SK-N-SH (cell line): ENCODE measurements around the gene HDGF. TPM values are rescaled to one million over a fixed set of nuclear protein-coding genes. Genes with fewer than 3 reads are reported as not detected.

ENCODE experiments used
- CTCF ChIA-PET: fragments of 300-600, 350-600 bp; formaldehyde crosslinking; extraction: SDS; loops from one replicate; lab custom pipeline; 2021; lab: Yijun Ruan, JAX
- POLR2A ChIA-PET: fragments of 350-600 bp; sonication (Branson Sonifier 250); formaldehyde crosslinking; extraction: SDS; loops from one replicate; lab custom pipeline; 2020; ENCODE audit warnings: antibody characterized with exemption, inconsistent platforms; lab: Yijun Ruan, JAX
- DNase-seq: peaks from one replicate; pipeline ENCODE4 v3.0.0; 2012
- H2AFZ ChIP-seq: fragments of 200-600 bp; sonication (generic); 2 replicates; pipeline ENCODE4 v1.8.1; 2016; ENCODE audit warnings: antibody characterized with exemption, mild to moderate bottlenecking, low read depth
- H3F3A ChIP-seq: fragments of 200-600 bp; sonication (generic); replicated peaks from 2 replicates; pipeline ENCODE3; 2016; ENCODE audit warnings: antibody characterized with exemption, mild to moderate bottlenecking; ENCODE audit not compliant: insufficient read depth
- H3K27ac ChIP-seq, 2 experiments: fragments of 200-500 bp in 1 of 2; fragments of 200-600 bp in 1 of 2; sonication (Bioruptor generic) in 1 of 2; sonication (generic), shearing (Covaris generic) in 1 of 2; 2 replicates each; pipeline versions ENCODE4 v1.5.1 to v1.6.1; 2014 to 2016; ENCODE audit warnings: low read depth in 2 of 2, inconsistent platforms in 1 of 2, low read length in 1 of 2, mild to moderate bottlenecking in 1 of 2, mixed read lengths in 1 of 2
- H3K27me3 ChIP-seq: fragments of 200-600 bp; sonication (generic), shearing (Covaris generic); 2 replicates; pipeline ENCODE4 v1.6.1; 2016; ENCODE audit warnings: mixed run types; ENCODE audit not compliant: insufficient read depth
- H3K36me3 ChIP-seq, 2 experiments: fragments of 200-500 bp in 1 of 2; fragments of 200-600 bp in 1 of 2; sonication (Bioruptor generic) in 1 of 2; sonication (generic) in 1 of 2; replicated peaks in 1 of 2; 2 replicates each; pipeline versions ENCODE3 to v1.5.1; 2014 to 2016; ENCODE audit warnings: low read length in 1 of 2, mild to moderate bottlenecking in 1 of 2; ENCODE audit not compliant: insufficient read depth in 2 of 2, control insufficient read depth in 1 of 2
- H3K4me1 ChIP-seq, 2 experiments: fragments of 200-500 bp in 1 of 2; fragments of 200-600 bp in 1 of 2; sonication (Bioruptor generic) in 1 of 2; sonication (generic), shearing (Covaris generic) in 1 of 2; 2 replicates each; pipeline versions ENCODE4 v1.5.1 to v1.6.1; 2014 to 2016; ENCODE audit warnings: low read depth in 1 of 2, low read length in 1 of 2, mixed run types in 1 of 2; ENCODE audit not compliant: insufficient read depth in 2 of 2, control insufficient read depth in 1 of 2
- H3K4me2 ChIP-seq: fragments of 200-600 bp; sonication (generic), shearing (Covaris generic); 2 replicates; pipeline ENCODE4 v1.6.1; 2017; ENCODE audit warnings: mixed run types
- H3K4me3 ChIP-seq, 2 experiments: fragments of 200-500 bp in 1 of 2; fragments of 200-600 bp in 1 of 2; sonication (Bioruptor generic) in 1 of 2; sonication (generic), shearing (Covaris generic) in 1 of 2; 2 replicates each; pipeline versions ENCODE4 v1.5.1 to v1.8.1; 2014 to 2016; ENCODE audit warnings: low read depth in 2 of 2, inconsistent platforms in 1 of 2, low read length in 1 of 2, mild to moderate bottlenecking in 1 of 2, mixed read lengths in 1 of 2, moderate library complexity in 1 of 2
- H3K79me2 ChIP-seq: fragments of 200-600 bp; sonication (generic); 2 replicates; pipeline ENCODE4 v1.8.1; 2017; ENCODE audit warnings: mild to moderate bottlenecking; ENCODE audit not compliant: insufficient read depth
- H3K9ac ChIP-seq: fragments of 200-600 bp; sonication (generic); 2 replicates; pipeline ENCODE4 v1.6.1; 2017; ENCODE audit warnings: mixed run types
- H3K9me2 ChIP-seq: fragments of 200-600 bp; sonication (generic); 2 replicates; pipeline ENCODE4 v1.6.1; 2017; ENCODE audit warnings: mixed run types
- H3K9me3 ChIP-seq: fragments of 200-600 bp; sonication (generic); 2 replicates; pipeline ENCODE4 v1.6.1; 2017; ENCODE audit warnings: mixed run types, mild to moderate bottlenecking, moderate library complexity
- H4K20me1 ChIP-seq: fragments of 200-600 bp; sonication (generic); 2 replicates; pipeline ENCODE4 v1.6.1; 2017; ENCODE audit warnings: mild to moderate bottlenecking, mixed run types; ENCODE audit not compliant: insufficient read depth
- ELF1 ChIP-seq: IDR thresholded peaks from 2 replicates; pipeline ENCODE4 v1.4.0; 2012
- EP300 ChIP-seq, 2 experiments: IDR thresholded peaks; 2 replicates each; pipeline versions ENCODE4 v1.4.0 to v1.6.1; 2012; ENCODE audit warnings: borderline replicate concordance in 1 of 2, low read depth in 1 of 2, low read length in 1 of 2
- FOSL2 ChIP-seq: IDR thresholded peaks from 2 replicates; pipeline ENCODE4 v1.4.0; 2012; ENCODE audit warnings: low read depth, mild to moderate bottlenecking, moderate library complexity, borderline replicate concordance
- FOXJ3 ChIP-seq: sonication (generic); formaldehyde crosslinking; IDR thresholded peaks from 2 replicates; pipeline ENCODE4 v1.5.1; 2020; ENCODE audit warnings: mild to moderate bottlenecking, missing genetic modification reagents
- FOXM1 ChIP-seq: IDR thresholded peaks from 2 replicates; pipeline ENCODE4 v1.4.0; 2012; ENCODE audit warnings: low read depth, mild to moderate bottlenecking
- GABPA ChIP-seq: IDR thresholded peaks from 2 replicates; pipeline ENCODE4 v1.4.0; 2012; ENCODE audit warnings: low read depth, mild to moderate bottlenecking
- JUND ChIP-seq: IDR thresholded peaks from 2 replicates; pipeline ENCODE4 v1.4.0; 2012
- MXI1 ChIP-seq: IDR thresholded peaks from 2 replicates; pipeline ENCODE4 v1.6.1; 2012; ENCODE audit warnings: mild to moderate bottlenecking, low read depth, low read length, improper control_type of control experiment
- NFIC ChIP-seq: IDR thresholded peaks from 2 replicates; pipeline ENCODE4 v1.4.0; 2012; ENCODE audit warnings: borderline replicate concordance
- NRF1 ChIP-seq: IDR thresholded peaks from 2 replicates; pipeline ENCODE4 v1.6.1; 2012; ENCODE audit warnings: low read depth, mild to moderate bottlenecking, low read length
- RCOR1 ChIP-seq: fragments of 150-350 bp; IDR thresholded peaks from 2 replicates; pipeline ENCODE4 v1.6.1; 2017; ENCODE audit warnings: antibody characterized with exemption, low read length
- RFX5 ChIP-seq: IDR thresholded peaks from 2 replicates; pipeline ENCODE4 v1.6.1; 2012; ENCODE audit warnings: mild to moderate bottlenecking, improper control_type of control experiment, low read length
- RXRA ChIP-seq: IDR thresholded peaks from 2 replicates; pipeline ENCODE4 v1.4.0; 2012; ENCODE audit warnings: low read depth, mild to moderate bottlenecking, borderline replicate concordance
- SMC3 ChIP-seq: IDR thresholded peaks from 2 replicates; pipeline ENCODE4 v1.6.1; 2012; ENCODE audit warnings: low read depth, low read length, improper control_type of control experiment
- TAF1 ChIP-seq: IDR thresholded peaks from 2 replicates; pipeline ENCODE4 v1.6.1; 2012; ENCODE audit warnings: low read depth, mild to moderate bottlenecking, low read length, moderate library complexity, borderline replicate concordance
- TCF12 ChIP-seq: IDR thresholded peaks from 2 replicates; pipeline ENCODE4 v1.4.0; 2012
- TEAD4 ChIP-seq: IDR thresholded peaks from 2 replicates; pipeline ENCODE4 v1.4.0; 2012; ENCODE audit warnings: mild to moderate bottlenecking, borderline replicate concordance; ENCODE audit not compliant: insufficient read depth
- WGBS: methylation state at CpG from one replicate; pipeline ENCODE4 v1.1.6; 2017; ENCODE audit warnings: low lambda C conversion rate; 5-methylcytosine and 5-hydroxymethylcytosine counted together
- polyA plus RNA-seq, 3 experiments: library from polyadenylated mRNA; depleted of rRNA; stranded (reverse); fragments of >200 nt; gene quantifications; 2 replicates each; pipeline ENCODE4 v1.2.3, GENCODE V29; 2012
- TF ChIP-seq, protein P1 (sequence below): fragments of 150-350 bp; IDR thresholded peaks from 2 replicates; pipeline ENCODE4 v1.6.1; 2017; ENCODE audit warnings: antibody characterized with exemption, low read length, low read depth, borderline replicate concordance
- TF ChIP-seq, protein P2 (sequence below): IDR thresholded peaks from 2 replicates; pipeline ENCODE4; 2012
- TF ChIP-seq, protein P3 (sequence below): fragments of 150-350 bp; IDR thresholded peaks from 2 replicates; pipeline ENCODE4 v1.6.1; 2016; ENCODE audit warnings: mild to moderate bottlenecking, low read depth, low read length
- TF ChIP-seq, protein P4 (sequence below): fragments of 200-600 bp; sonication (generic); IDR thresholded peaks from 2 replicates; pipeline ENCODE4 v1.6.1; 2017; ENCODE audit warnings: antibody characterized with exemption, mild to moderate bottlenecking, moderate library complexity
- TF ChIP-seq, protein P5 (sequence below): IDR thresholded peaks from 2 replicates; pipeline ENCODE4 v1.4.0; 2012; ENCODE audit warnings: low read depth
- TF ChIP-seq, protein P6 (sequence below): IDR thresholded peaks from 2 replicates; pipeline ENCODE4 v1.6.1; 2012; ENCODE audit warnings: mild to moderate bottlenecking, low read depth, low read length, moderate library complexity

The HDGF gene
- polyA plus RNA-seq, 1 of the 3 experiments (the other 2 are of a cell fraction) = 152 TPM

DNA sequence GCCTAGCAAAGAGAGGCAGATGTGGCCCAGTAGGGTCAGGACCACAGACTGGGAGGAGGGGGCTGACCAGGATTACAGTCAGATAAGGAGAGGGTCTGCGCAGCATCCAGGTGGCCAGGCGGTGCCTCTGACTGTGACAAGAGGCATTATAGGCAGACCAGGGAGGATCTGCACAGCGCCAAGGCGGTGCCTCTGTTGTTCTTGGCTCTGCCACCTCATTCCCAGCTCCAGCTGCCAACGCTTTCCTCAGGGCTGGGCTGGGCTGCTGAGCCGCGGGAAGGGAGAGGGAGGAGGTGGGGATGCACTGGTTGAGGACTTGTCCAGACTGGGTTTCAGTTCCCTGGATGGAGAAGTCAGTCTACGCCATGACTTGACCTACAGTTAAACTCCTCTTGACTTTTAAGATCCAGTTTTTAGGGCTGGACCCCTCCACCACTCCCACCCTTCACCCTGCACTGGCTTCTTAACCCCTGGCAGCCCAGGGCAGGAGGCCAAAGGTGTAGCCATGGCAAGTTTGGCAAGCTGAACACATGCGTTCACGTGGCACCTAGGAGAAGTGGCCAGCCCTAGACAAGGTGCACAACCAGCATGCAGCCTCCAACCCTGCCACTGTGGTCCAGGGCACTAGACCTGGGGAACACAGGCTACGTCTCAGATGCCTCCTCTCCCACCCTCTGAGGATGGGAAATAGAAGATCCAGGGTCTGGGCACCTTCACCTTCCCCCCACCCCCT, 41.6 kb downstream of the HDGF start:
- Histone ChIP-seq H3K4me2 (peak overlapping the region; percentile 63; the same call in 1 of the 2 replicates), H3F3A (peaks cover 48% of the 10 kb centered on the region), H3K27ac (peak overlapping the region; percentile 43 to 98; a peak in 3 of 4 replicates), H3K79me2 (no peaks in the 10 kb centered on the region), H3K36me3 (no peaks in the 10 kb centered on the region), H3K9me3 (no peaks in the 10 kb centered on the region), H3K4me3 (no peak overlapping the region), H2AFZ (no peak overlapping the region), H3K9ac (no peak overlapping the region), H4K20me1 (no peaks in the 10 kb centered on the region), H3K9me2 (no peaks in the 10 kb centered on the region), H3K4me1 (peaks cover 60 to 78% of the 10 kb centered on the region in 2 experiments), H3K27me3 (no peaks in the 10 kb centered on the region)
- CTCF ChIA-PET = interaction anchor here (1.6 to 45.5 kb wide), 7 partner anchors 6 to 218 kb away, joined by 5 to 2702 read pairs (median 7); partner anchors contain the start of genes CRABP2, ISG20L2, METTL25B and NES
- DNase-seq = peak; percentile 71
- 24% methylated on average over 9 of the region's 11 CpGs for WGBS
- POLR2A ChIA-PET = interaction anchor here (1.2 to 2.6 kb wide), 7 partner anchors 12 to 35 kb away, joined by 3 to 12 read pairs (median 8); partner anchors contain the start of genes ISG20L2 and METTL25B
- TF ChIP-seq, protein P1, sequence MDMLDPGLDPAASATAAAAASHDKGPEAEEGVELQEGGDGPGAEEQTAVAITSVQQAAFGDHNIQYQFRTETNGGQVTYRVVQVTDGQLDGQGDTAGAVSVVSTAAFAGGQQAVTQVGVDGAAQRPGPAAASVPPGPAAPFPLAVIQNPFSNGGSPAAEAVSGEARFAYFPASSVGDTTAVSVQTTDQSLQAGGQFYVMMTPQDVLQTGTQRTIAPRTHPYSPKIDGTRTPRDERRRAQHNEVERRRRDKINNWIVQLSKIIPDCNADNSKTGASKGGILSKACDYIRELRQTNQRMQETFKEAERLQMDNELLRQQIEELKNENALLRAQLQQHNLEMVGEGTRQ = no peak
- TF ChIP-seq SMC3 (peak; percentile 4; the same call in 1 of the 2 replicates), ELF1 (no peak), TCF12 (peak; percentile 91), RCOR1 (0 out of 2 replicates have a peak, but pooled peaks have one; percentile 62), TAF1 (no peak), FOXJ3 (CRISPR knock-in tag) (peak; percentile 70; the same call in 1 of the 2 replicates), GABPA (no peak), EP300 (IDR thresholded peaks at IDR 0.05; ENCODE audit: borderline replicate concordance in 1 of 2, low read depth in 1 of 2, low read length in 1 of 2) (peak in 1 of 2 experiments; percentile 94; a peak in 3 of 4 replicates), JUND (no peak), TEAD4 (no peak), FOXM1 (no peak), NFIC (peak; percentile 97), RXRA (no peak), FOSL2 (no peak), MXI1 (peak; percentile 67; the same call in 1 of the 2 replicates), NRF1 (no peak), RFX5 (no peak)
- TF ChIP-seq, protein P2, sequence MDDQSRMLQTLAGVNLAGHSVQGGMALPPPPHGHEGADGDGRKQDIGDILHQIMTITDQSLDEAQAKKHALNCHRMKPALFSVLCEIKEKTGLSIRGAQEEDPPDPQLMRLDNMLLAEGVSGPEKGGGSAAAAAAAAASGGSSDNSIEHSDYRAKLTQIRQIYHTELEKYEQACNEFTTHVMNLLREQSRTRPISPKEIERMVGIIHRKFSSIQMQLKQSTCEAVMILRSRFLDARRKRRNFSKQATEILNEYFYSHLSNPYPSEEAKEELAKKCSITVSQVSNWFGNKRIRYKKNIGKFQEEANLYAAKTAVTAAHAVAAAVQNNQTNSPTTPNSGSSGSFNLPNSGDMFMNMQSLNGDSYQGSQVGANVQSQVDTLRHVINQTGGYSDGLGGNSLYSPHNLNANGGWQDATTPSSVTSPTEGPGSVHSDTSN = peak; percentile 56
- TF ChIP-seq, protein P3, sequence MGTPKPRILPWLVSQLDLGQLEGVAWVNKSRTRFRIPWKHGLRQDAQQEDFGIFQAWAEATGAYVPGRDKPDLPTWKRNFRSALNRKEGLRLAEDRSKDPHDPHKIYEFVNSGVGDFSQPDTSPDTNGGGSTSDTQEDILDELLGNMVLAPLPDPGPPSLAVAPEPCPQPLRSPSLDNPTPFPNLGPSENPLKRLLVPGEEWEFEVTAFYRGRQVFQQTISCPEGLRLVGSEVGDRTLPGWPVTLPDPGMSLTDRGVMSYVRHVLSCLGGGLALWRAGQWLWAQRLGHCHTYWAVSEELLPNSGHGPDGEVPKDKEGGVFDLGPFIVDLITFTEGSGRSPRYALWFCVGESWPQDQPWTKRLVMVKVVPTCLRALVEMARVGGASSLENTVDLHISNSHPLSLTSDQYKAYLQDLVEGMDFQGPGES = no peak
- TF ChIP-seq, protein P4, sequence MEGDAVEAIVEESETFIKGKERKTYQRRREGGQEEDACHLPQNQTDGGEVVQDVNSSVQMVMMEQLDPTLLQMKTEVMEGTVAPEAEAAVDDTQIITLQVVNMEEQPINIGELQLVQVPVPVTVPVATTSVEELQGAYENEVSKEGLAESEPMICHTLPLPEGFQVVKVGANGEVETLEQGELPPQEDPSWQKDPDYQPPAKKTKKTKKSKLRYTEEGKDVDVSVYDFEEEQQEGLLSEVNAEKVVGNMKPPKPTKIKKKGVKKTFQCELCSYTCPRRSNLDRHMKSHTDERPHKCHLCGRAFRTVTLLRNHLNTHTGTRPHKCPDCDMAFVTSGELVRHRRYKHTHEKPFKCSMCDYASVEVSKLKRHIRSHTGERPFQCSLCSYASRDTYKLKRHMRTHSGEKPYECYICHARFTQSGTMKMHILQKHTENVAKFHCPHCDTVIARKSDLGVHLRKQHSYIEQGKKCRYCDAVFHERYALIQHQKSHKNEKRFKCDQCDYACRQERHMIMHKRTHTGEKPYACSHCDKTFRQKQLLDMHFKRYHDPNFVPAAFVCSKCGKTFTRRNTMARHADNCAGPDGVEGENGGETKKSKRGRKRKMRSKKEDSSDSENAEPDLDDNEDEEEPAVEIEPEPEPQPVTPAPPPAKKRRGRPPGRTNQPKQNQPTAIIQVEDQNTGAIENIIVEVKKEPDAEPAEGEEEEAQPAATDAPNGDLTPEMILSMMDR = no peak
- TF ChIP-seq, protein P5, sequence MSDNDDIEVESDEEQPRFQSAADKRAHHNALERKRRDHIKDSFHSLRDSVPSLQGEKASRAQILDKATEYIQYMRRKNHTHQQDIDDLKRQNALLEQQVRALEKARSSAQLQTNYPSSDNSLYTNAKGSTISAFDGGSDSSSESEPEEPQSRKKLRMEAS = 0 out of 2 replicates have a peak, but pooled peaks have one; percentile 48
- TF ChIP-seq, protein P6, sequence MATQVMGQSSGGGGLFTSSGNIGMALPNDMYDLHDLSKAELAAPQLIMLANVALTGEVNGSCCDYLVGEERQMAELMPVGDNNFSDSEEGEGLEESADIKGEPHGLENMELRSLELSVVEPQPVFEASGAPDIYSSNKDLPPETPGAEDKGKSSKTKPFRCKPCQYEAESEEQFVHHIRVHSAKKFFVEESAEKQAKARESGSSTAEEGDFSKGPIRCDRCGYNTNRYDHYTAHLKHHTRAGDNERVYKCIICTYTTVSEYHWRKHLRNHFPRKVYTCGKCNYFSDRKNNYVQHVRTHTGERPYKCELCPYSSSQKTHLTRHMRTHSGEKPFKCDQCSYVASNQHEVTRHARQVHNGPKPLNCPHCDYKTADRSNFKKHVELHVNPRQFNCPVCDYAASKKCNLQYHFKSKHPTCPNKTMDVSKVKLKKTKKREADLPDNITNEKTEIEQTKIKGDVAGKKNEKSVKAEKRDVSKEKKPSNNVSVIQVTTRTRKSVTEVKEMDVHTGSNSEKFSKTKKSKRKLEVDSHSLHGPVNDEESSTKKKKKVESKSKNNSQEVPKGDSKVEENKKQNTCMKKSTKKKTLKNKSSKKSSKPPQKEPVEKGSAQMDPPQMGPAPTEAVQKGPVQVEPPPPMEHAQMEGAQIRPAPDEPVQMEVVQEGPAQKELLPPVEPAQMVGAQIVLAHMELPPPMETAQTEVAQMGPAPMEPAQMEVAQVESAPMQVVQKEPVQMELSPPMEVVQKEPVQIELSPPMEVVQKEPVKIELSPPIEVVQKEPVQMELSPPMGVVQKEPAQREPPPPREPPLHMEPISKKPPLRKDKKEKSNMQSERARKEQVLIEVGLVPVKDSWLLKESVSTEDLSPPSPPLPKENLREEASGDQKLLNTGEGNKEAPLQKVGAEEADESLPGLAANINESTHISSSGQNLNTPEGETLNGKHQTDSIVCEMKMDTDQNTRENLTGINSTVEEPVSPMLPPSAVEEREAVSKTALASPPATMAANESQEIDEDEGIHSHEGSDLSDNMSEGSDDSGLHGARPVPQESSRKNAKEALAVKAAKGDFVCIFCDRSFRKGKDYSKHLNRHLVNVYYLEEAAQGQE = no peak
